T-helper 1 cell treated with Interleukin-12 subunit alpha and Interleukin-12 subunit beta and Interleukin-4 antibody, amounts not matched to agents 30 ng/mL and 1 ng/mL, for 36 hours (primary cell): ENCODE results near the gene SLC25A10. TPM values are rescaled to one million over a fixed set of nuclear protein-coding genes. Genes with fewer than 3 reads are reported as not detected.

Experiments
- intact Hi-C: fragments of 100-400 bp; cut with micrococcal nuclease; formaldehyde crosslinking; loops from one replicate; pipeline ENCODE4 v1.15.1; 2024
- total RNA-seq: library from RNA; stranded (reverse); gene quantifications from 2 replicates; pipeline ENCODE4 v1.2.3, GENCODE V29; 2022

Gene SLC25A10
- total RNA-seq, 1 donor from 2014 or later = 26.9 TPM

- intact Hi-C loops = no loop called here
Measured at GRCh38 chr17:81685108-81685507, 27.0 kb upstream of the SLC25A10 start.

DNA sequence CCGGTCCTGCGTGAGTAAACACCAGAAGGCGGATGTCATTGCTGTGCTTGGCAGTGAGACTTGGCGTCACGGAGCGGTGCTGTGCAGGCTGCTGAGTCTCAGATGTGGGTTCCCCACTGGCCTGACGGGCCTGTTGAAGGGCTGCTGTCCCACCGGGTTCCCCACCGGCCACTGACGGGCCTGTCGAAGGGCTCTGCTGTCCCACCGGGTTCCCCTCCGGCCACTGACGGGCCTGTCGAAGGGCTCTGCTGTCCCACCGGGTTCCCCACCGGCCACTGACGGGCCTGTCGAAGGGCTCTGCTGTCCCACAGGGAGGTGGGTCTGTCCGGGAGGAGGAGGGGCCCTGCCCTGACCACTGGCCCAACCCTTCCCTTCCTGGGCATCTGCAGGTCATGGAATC is 25.5 kb upstream of the SLC25A10 start:
- intact Hi-C loops = no loop called here

DNA sequence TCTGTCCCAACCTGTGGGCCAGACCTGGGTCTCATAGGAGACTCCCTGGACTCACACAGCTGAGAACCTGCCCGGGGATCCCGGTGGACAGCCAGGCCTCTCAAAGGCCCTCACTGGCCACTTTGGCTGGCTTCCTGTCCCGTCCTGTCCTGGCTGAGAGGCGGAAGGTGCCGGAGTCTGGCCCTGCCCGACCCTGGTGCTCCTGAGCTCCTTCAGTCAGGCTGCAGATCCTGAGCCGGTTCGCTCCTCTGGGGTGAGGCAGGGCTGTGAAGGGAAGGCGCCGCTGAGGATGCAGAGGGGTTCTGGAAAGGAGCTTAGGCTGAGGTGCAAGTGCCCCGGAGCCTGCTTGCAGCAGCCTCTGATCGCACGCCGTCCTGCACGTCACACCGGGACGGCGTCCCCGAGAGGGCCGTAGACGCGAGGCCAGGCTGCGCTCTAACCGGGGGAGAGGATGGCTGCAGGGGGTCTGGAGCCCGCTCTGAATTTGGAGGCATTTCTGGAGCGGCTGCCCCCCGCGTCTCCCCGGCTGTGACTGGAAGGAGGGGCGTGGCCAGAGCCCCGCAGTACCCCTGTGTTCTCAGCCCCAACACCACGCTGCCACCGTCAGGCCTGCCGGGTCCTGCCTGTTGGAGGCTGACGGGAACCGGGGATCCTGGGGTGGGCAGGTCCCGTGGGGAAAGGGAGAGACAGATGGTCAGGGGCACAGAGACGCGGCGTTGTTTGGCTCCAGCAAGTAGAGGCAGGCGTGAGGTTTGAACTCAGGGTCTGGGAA is 24.1 kb upstream of the SLC25A10 start:
- intact Hi-C loops = no loop called here

- intact Hi-C loops = no loop called here
Measured at GRCh38 chr17:81688616-81689015, 23.5 kb upstream of the SLC25A10 start.

DNA sequence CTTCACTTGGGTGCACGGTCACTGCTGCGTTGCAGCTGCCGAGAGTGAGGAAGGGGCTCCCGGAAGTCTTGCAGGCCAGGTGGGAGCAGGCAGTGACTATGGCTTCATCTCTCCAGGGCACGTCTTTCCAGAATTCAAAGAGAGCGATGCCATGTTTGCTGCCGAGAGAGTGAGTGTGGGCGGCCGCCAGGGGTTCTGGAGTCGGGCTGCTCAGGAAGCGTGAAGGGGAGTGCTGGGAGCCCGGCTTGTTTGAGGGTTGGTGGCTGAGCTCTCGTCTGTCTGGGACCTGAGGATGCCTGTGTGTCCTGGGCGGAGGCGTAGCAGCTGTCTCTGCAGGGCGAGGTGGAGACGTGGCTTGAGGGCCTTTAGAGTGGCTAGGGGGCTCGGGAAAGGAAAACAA is 22.0 kb upstream of the SLC25A10 start:
- intact Hi-C loops = no loop called here

DNA sequence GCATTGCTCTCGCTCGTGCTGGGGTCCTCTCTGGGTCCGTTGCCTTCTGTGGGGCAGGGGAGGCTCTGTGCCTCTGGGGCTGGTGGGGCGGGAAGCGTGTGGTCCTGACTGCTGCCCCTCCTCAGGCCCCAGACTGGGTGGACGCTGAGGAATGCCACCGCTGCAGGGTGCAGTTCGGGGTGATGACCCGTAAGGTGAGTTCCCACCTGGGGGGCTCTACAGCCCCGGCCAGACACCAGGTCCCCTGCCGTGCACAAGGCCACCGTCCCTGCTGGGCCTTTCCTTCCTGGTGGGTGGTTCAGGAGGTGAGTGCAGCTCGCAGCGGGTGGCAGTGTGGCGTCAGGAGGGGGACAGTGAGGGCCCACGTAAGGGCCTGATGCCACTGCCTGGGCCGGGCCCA is 21.5 kb upstream of the SLC25A10 start:
- intact Hi-C loops = no loop called here

- intact Hi-C loops = no loop called here
Measured at GRCh38 chr17:81691196-81691595, 20.9 kb upstream of the SLC25A10 start.

DNA sequence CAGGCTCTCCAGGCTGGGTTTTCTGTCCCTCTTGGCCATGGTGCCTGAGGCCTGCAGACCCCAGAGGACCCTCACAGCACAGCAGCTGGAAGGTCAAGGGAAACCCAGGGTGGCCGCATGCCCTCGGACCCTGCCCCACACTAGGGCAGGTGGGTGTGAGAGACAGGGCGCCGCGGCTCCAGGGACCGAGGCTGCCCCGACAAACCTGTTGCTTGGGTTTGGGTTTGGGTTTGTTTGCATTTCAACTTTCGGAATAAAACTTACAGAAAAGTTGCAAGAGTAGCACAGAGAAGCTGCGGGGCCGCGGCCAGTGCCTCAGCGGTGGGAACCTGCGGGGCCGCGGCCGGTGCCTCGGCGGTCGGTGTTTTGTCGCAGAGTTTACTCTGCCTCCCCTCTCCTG is 20.5 kb upstream of the SLC25A10 start:
- intact Hi-C loops = no loop called here

GRCh38 chr17:81693509-81694210 is 18.4 kb upstream of the SLC25A10 start:
- intact Hi-C loops = no loop called here

DNA sequence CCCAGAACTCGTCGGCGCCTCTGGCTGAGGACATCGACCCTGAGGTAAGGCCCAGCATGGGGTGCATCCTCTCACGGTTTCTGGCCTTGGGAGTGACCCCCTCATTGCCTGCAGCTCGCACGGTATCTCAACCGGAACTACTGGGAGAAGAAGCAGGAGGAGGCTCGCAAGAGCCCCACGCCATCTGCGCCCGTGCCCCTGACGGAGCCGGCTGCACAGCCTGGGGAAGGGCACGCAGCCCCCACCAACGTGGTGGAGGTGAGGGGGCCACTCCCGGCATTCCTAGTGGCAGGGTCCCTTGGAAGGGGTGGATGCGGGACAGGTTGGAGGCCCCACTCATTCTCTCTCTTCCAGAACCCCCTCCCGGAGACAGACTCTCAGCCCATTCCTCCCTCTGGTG is 17.3 kb upstream of the SLC25A10 start:
- intact Hi-C loops = no loop called here

GRCh38 chr17:81695211-81695610 is 16.9 kb upstream of the SLC25A10 start:
- intact Hi-C loops = no loop called here

GRCh38 chr17:81695801-81696200 is 16.3 kb upstream of the SLC25A10 start:
- intact Hi-C loops = no loop called here

- intact Hi-C loops = no loop called here
Measured at GRCh38 chr17:81696218-81696941, 15.7 kb upstream of the SLC25A10 start.

- intact Hi-C loops = no loop called here
Measured at GRCh38 chr17:81697261-81698044, 14.6 kb upstream of the SLC25A10 start.

- intact Hi-C loops = loop anchor here (5.0 kb wide), 1 partner anchor 188 kb away; the partner anchor contains the start of gene ACTG1
Measured at GRCh38 chr17:81700353-81701287, 11.5 kb upstream of the SLC25A10 start.

GRCh38 chr17:81701288-81702071 is 10.6 kb upstream of the SLC25A10 start:
- intact Hi-C loops = loop anchor here (5.0 kb wide), 1 partner anchor 189 kb away; the partner anchor contains the start of gene ACTG1

GRCh38 chr17:81702934-81703746 is 8.9 kb upstream of the SLC25A10 start, which contains the start of gene MRPL12:
Gene MRPL12 (plus strand): TSS chr17:81703367. CDS start chr17:81703502, 135 bp downstream.
- intact Hi-C loops = loop anchor here (1.0 to 5.0 kb wide), 6 partner anchors 9 to 191 kb away; partner anchors contain the start of genes ACTG1, ARL16, CCDC137 and OXLD1
